ENCODE data around the gene PIP4K2A. TPM values are rescaled to one million over a fixed set of nuclear protein-coding genes. Genes with fewer than 3 reads are reported as not detected.
A peak's percentile ranks its signal among the peaks of the same experiment; 100 is the strongest.
"Not testable (repeated sequence)": the region's sequence is repeated elsewhere in the genome, so short reads cannot be mapped to it uniquely, and the experiment has no call there.

The PIP4K2A gene
- total RNA-seq (2014; rRNA removed; shearing (Covaris generic)) = 43.8 and 59.2 TPM in 2 replicates
- 34.1 and 38.3 TPM in 2 replicates for polyA plus RNA-seq (2015; cell fraction: cytosol; rRNA removed)
- polyA plus RNA-seq (2015; cell fraction: nucleus; rRNA removed) = 12.2 and 14.8 TPM in 2 replicates

- DNase-seq (ENCODE audit: low read depth) = no peak
These were observed at the start of gene PIP4K2A for GRCh38 chr10:22714479-22715289. Gene PIP4K2A (minus strand): TSS chr10:22714578. CDS start chr10:22714326, 252 bp downstream.

DNA sequence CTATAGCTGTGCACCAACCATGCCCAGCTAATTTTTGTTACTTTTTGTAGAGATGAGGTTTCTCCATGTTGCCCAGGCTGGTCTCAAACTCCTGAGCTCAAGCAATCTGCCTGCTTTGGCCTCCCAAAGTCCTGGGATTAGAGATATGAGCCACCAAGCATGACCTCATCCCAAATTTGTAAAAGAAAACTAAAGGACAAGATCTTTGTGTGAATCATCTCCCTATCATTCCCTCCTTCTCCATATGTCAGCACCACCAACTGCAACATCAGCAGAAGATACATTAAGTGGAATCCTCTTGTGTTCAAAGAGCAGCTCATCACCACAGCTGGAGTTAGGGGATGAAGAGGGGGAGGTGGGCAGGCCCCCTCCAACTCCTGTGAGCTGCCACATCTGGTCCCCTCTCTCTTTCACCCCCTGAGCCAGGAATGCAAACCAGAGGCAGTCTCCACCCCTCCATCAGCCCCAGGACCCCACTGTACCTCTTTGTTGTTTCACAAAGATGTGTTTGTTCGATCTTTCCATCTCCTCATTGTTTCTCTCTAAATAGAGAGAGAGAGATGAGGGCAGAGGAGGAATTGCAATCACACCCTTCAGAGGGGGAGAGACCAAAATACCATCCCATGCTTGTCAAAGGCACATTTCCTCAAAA lies 47.3 kb upstream of the PIP4K2A start:
- DNase-seq (ENCODE audit: low read depth) = no peak

DNA sequence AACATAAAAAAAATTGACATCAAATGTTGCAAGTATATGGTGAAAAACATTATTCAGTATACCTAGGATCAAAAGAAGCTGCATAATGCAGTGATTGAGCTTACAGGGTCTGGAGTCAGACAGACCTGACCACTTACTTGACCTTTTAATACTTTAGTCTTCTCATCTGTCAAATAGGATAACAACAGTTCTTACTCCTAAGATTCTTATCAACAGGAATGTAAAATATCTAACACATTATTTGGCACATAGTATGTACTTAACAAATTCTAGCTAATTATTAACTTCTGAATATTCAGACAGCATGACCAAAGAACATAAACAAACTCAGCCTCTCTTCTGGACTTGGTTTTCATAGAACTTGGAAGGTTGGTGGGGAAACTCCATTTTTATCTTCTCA lies 45.6 kb upstream of the PIP4K2A start:
- no peak for DNase-seq (ENCODE audit: low read depth)

DNA sequence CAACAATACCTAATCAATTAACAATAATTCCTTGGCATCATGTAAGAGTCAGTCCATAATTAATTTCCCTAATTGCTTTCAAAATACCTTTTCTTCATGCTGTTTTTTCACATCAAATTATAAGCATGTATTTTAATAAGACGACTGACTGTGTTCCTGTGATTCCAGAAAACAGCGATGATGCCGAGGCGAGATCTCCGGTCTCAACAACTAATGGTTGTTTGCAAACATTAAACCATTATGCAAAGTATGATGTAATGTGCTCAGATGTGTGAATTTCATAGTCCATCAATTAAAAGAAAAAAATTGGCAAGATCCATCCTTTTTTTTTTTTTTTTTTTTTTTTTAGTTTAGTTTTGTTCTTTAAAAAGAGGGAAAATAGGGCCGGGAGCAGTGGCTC lies 44.5 kb upstream of the PIP4K2A start:
- DNase-seq (ENCODE audit: low read depth) = no peak

DNA sequence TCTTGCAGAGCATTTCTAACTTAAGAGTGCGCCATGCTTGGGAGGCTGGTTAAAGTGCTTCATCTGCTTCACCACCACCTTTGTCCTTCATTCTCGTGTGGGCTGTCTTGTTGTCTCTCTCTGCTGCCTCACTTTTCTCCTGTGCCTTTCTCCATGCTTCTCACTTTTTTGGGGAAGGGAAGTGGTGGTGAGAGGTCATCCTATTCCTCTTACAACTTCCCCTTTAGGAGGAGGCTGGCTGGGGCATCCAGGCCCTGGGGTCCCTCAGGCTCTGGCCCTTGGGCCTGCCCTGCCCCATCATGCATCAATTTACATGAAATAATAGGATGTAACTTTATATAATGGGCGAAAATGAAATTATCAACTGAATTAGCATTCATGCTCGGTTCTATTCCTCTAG lies 39.9 kb upstream of the PIP4K2A start:
- DNase-seq (ENCODE audit: low read depth) = no peak

DNA sequence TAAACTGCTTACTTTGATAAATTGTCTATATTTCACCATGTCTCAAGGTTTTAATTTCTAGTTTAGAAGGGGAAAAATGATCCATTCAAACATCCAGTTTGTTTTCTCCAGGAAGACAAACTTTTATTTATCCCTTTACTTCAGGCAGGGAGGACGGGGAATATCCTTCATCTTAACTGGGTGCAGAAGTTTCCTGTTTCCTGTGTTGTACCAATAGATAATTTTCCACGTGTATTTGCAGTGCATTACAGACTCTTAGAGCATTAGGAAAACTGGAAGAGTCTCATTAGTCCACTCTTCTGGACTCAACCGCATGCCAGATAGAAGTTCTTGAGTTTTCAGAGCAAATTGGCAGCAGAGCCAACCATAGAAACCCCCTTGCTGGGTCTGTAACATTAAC lies 39.4 kb upstream of the PIP4K2A start:
- no peak for DNase-seq (ENCODE audit: low read depth)

DNA sequence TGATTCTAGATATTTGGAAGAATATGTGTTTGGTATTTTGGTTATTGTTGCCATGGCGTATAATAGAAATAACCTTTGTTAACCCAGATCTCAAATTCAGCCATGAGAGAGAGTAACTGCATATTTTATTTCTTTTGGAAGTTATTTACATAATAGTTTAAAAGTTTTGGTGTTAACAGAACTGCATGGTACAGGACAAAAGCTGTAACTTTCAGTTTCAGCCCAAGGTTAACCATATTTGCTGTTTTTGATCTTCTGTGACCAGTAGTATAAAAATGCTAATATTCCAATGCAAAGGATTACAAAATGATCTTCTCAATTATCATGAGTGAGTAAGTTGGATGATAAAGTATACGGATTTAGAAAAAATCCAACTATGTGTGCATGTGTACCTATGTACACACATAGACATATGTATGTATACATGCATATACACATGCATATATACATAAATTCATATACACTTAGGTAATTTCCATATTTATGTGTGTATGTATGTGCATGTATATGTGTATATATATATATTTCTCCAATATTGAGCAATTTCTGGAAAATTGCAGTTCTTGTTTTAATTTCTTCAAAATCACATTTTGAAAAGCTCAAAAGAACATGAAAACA lies 38.0 kb upstream of the PIP4K2A start:
- DNase-seq (ENCODE audit: low read depth) = no peak

- DNase-seq (ENCODE audit: low read depth) = no peak
These were observed 35.8 kb upstream of the PIP4K2A start for GRCh38 chr10:22750131-22750530.

GRCh38 chr10:22744858-22745257 lies 30.5 kb upstream of the PIP4K2A start:
- DNase-seq (ENCODE audit: low read depth) = not testable (repeated sequence)

GRCh38 chr10:22742678-22743077 lies 28.3 kb upstream of the PIP4K2A start:
- no peak for DNase-seq (ENCODE audit: low read depth)

- peak; percentile 49 for DNase-seq (ENCODE audit: low read depth)
These were observed 27.3 kb upstream of the PIP4K2A start for GRCh38 chr10:22741631-22742030.

DNA sequence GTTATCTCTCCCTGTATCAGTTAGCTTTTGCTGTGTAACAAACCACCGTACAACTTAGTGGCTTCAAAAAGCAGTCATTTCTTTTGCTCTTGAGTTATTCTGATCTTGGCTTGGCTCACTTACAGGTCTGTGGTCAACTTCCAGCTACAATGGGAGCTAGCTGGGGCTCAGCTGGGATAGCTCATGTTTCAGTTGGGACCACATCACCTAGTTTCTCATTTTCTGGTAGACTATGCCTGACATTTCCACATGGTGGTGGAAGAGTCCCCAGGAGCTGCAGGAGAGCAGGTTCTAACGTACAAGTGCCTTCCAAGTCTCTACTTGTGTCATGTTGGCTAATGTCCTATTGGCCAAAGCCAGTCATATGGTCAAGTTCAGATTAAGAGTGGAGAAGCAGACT lies 25.8 kb upstream of the PIP4K2A start:
- peak; percentile 72 for DNase-seq (ENCODE audit: low read depth)

DNA sequence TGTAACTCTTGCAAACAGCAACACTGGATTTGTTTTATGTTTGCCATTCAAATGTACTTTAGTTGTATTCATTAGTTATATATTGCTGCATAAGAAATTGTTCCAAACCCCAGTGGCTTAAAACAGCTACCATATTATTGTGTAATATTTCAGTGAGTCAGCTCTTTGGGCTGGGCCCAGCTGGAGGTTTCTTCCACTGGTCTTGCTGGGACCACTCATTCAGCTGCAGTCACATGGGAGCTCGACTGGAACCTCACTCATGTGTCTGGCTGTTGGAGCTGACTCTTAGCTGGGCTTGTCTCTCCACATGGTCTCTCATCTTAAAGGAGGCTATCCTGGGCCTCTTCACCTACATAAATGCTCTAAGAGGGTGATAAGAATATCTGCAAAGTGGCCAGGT lies 23.2 kb upstream of the PIP4K2A start:
- peak; percentile 84 for DNase-seq (ENCODE audit: low read depth)

- DNase-seq (ENCODE audit: low read depth) = peak; percentile 29
These were observed 21.8 kb upstream of the PIP4K2A start for GRCh38 chr10:22736134-22736533.

GRCh38 chr10:22733992-22734391 lies 19.6 kb upstream of the PIP4K2A start:
- DNase-seq (ENCODE audit: low read depth) = no peak

- DNase-seq (ENCODE audit: low read depth) = no peak
These were observed 13.3 kb upstream of the PIP4K2A start for GRCh38 chr10:22727663-22728062.

DNA sequence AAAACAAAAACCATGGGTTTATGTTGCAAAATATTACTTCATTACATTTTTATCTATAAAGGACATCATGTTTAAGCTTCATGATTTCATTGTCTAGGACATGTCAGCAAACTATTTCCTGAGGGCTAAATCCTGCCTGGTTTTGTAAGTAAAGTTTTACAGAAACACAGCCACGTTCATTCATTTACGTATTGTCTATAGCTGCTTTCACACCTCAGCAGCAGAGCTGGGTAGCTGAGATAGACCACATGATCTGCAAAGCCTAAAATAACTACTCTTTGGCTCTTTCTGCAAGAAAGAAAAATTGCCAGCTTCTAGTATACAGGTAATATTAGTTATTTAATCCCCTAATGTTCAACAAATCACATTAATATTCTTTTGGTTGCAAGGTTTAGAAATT lies 12.7 kb upstream of the PIP4K2A start:
- no peak for DNase-seq (ENCODE audit: low read depth)

DNA sequence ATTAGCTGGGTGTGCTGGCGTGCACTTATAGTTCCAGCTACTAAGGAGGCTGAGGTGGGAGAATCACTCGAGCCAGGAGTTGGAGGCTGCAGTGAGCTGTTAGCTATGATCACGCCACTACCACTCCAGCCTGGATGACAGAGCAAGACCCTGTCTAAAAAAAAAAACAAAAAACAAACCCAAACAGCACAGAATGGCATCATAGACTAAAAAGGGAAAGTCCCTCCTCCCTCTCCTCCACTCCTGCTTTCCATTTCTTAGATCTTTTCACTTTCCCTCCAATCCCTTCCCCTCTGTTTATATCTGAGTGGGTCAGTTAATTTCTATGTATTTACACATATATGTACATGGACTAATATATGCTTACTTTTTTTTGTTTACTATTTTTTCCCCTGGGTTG lies 10.4 kb upstream of the PIP4K2A start:
- no peak for DNase-seq (ENCODE audit: low read depth)

DNA sequence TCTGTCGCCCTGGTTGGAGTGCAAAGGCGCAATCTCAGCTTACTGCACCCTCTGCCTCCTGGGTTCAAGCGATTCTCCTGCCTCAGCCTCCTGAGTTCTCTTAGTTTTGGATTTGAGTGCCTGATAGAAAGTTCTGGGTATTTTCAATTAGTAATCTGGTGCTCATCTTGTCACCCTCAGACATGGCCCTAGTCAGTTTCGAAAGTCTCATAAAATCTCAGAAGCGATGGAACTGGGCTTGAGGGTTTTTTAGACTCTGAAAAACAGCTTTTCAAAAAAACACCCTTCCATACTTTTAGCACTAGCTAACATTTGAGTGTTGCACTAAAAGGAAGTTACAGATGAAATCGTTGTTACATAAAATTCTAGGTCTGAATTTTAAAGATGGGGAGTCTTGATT lies 9.4 kb upstream of the PIP4K2A start:
- DNase-seq (ENCODE audit: low read depth) = no peak

GRCh38 chr10:22723343-22723779 lies 9.0 kb upstream of the PIP4K2A start:
- DNase-seq (ENCODE audit: low read depth) = no peak

- DNase-seq (ENCODE audit: low read depth) = no peak
These were observed 8.3 kb upstream of the PIP4K2A start for GRCh38 chr10:22722626-22723169.

- no peak for DNase-seq (ENCODE audit: low read depth)
These were observed 6.3 kb upstream of the PIP4K2A start for GRCh38 chr10:22720667-22721066.

All from HT1080 (cell line).